HPDE6-E6E7 (cell line): ENCODE results near the gene TMEM132D.

Source experiments
- DNase-seq: peaks from one replicate; pipeline ENCODE4 v3.0.0; 2011; ENCODE audit warnings: missing footprints; ENCODE audit errors: extremely low spot score

Gene TMEM132D

DNA sequence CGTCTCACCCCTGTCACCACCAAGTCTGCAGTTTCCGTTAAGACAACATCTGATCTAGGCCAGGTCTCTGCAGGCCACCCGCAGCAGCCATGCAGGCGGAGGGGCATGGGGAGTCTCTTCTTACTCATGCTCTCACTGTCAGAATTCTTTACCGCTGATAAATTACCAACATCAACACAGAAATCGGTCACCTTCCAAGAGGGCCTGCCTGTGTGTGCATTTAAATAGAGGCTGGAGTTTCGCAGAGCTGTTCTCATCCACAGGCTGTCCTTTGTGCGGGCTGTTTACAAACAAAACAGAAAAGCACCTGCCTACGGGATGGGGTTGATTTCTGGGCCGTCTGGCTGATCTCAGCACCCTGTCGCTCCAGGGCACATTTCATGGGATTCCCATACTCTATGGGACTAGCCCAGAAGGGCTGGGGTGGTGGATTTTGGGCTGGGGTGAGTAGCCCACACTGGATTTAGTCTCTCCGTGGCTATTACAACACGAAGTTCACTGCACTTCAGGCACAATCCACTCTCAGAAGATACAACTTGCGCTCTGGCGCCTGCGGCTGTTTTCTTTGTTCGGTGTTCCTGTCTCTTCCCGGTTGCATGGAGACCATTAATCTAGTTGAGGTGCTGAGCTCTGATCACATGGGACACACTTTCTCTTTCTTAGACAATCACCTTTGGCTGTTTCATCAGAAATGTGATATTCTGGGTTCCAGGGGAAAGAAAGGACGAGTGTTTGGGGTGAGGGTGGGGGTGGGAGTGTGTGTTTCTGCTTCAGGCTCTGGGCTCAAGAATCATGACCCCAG, 719.5 kb downstream of the TMEM132D start:
- no peak for DNase-seq

DNA sequence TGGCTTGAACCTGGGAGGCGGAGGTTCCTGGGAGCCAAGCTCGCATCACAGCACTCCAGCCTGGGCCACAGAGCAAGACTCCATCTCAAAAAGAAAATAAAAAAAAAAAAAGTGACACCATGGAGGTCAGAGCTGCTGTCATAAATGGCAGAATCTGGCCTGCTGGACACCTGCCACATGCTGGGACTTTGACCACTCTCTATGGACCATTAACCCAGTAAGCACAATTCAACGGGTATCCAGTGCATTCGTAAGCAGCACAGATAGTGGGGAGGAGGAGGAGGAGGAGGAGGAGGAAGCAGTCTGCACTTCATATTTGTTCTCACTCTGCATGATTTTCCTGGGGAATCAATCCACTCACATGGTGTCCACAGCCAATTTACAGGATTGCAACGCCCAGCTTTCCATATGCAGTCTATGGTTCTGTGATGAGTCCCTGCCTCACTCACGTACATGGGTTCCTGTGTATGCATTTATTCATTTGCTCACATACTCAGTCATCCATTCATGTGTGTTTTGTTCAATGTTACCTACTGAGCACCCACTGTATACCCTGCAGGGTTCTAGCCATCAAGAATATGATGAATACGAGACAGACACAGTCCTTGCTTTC, 723.8 kb downstream of the TMEM132D start:
- no peak for DNase-seq

DNA sequence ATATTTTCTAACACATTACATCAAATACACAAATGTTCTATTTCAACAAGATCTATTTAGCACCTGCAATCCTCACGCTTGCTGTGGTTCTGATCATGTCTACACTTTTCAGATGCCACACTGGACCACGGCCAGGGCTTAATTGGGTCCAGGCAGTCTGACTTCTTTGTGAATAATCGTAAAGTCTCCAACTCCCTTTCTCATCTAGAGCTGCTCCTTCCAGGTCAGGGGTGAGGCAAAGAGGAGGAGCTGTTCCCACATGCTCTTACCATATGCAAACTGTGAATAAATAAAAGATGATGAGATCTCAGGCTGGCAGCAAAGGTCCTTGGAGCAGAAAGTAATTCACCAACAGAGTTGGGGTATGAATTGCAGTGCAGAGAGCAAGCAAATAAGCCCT, 733.9 kb downstream of the TMEM132D start:
- DNase-seq = no peak

DNA sequence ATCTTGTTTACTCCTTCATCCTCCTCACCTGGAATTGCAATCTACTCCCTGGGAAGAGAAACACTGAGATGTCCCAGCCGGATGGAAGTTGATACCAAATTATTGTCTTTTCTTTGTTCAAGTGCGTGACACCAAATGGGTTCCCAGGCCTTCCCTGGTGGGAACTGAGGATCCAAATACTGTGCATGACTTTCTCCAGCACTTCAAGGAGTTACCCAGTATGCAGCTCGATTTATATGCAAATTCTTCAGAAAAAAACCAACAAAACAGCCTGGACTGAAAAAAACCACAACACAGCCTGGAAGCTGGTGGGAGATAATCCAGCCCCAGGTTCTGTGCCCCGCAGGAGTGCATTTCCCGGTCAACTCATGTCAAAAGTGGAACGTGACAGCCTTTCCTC, 740.0 kb downstream of the TMEM132D start:
- no peak for DNase-seq

DNA sequence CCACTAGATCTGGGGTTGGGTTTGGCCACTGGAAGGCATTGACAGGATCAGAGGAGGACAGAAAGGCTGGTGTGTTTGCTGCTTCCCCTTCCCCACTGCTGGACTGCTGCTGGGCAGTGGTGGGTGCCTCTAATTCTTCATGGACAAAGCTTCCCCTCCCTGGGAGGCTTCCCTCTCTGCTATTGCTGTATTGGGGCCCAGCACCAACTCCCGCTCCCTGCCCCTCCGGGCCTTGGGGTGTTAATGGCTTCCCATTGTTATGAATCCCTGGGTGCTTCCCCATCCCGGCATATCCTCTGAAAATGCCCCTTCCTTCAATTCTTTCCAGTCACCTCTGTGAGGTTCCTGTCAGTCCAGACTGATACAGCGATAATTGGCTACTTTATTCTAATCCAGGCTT, 740.4 kb downstream of the TMEM132D start:
- DNase-seq = no peak

DNA sequence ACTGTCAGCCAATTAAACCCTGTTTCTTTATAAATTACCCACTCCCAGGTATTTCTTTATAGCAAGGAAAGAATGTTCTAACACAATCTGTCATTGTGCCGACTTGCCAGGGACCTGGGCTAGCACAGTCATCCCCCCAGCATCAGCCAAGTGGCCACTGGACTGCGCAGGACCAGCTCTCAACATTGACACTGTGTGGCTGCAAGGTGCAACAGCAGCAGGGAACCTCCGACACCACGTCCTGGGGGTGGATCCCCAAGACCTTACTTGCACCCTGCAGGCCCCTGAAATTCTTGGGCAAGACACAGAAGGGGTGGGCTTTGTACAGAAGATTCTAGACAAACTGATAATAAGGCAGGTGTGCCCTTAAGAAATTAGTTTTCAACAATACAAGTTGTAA, 741.0 kb downstream of the TMEM132D start:
- DNase-seq = no peak

DNA sequence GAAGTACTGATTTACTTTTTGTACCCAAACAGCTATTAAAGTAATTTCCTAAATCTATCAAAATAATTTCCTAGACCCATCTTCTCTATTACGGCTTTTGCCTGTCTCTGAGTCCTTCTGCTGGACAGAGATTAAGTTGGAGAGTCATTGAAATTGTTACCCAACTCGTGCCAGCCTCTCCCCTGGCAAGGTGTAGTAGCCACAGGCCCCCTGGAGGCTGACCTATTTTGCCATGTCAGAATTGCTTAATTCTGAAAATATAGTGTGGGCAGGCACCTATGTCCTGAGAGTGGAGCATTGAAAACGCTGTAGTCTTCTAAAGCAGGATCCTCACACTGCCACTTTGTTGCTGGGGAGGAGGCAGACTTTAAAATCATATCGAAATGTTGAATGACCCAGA, 742.3 kb downstream of the TMEM132D start:
- no peak for DNase-seq

DNA sequence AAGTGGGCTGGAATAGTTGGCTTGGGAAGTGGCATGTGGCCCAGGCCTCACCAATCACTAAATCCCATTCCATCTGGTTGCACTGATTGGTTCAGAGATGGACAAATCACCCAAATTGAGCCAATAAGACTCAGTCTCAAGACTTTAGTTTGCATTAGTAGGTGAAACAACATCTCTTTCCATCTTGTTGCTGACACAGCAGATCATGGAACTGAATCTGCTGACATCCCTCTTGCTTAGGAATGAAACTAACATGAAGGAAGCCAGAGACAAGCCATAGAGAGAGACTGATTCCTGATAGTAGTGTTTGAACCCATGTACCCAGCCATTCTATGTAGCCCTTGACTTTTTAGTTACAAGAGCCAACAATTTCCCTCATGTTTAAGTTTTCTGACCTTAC, 743.5 kb downstream of the TMEM132D start:
- no peak for DNase-seq

DNA sequence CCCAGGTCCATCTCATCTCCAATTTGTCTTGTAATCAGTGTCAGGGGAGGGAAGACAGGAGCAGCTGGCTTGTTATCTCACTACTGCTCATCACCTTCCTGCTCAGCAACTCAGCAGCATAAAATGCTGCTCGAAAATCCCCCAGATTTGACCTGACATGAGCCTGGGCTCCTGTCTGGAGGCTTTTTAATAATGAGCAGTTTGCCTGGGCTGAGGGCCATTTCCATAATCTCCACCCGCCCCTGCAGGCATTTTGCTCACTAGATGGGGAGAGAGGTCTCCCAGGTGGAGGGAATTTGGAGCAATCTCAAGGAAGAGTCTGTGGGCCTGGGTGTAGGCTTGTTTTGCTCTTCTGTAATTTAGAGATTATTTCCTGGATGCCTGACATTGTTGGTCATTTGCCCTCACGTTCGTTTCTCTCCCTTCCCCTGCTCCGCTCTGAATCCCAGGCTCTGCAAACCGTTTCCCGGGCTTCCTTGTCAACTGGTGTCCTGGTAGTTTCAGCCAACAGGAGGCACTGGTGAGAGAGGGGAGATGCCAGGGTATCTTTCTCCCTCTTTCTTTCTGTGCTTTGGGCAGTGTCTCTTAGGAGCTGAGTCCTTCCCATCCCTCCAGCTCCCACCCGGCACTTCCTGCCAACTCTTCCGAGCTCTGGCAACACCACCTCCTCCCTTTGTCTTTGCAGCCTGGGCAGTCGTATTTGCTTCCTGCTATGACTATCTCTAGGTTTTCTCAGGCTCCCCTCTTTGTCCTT, 751.3 kb downstream of the TMEM132D start:
- DNase-seq = no peak

DNA sequence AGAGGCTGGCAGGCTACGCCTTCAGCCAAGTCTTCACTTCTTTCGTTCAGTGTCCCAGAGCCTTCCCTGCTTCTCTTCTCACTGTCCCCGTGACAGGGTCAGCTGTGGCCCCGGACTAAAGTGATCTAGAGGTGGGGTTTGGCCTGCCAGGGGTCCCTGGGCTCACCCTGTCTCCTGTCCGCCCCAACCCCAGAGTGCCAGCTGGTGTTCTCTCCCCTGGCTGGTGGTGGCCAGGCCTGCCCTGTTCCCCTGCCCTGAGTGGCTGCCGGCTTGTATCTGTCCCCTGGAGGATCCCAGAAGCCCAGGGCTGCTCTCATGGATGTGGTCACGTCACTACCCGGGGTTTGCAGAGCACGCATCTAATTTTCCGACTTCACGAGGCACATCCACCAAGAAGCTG, 753.1 kb downstream of the TMEM132D start:
- no peak for DNase-seq

DNA sequence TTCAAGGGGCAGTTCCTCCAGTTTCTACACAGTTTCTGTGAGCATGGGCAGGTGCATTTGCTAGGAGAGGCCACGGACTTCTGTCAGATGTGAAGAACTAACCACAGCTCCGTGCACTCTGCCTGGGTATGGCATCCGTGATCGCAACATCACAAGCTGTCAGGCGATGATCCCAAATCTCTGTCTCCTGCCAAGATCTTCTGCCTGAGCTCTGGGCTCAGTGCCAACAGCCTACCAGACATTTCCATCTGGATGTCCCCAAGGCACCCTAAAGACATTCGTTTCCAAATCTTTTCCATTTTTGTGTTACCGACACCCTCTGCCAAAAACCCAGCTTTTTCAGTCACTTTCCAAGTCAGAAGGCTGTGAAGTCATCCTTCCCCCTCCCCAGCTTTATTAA, 758.4 kb downstream of the TMEM132D start:
- DNase-seq = no peak

DNA sequence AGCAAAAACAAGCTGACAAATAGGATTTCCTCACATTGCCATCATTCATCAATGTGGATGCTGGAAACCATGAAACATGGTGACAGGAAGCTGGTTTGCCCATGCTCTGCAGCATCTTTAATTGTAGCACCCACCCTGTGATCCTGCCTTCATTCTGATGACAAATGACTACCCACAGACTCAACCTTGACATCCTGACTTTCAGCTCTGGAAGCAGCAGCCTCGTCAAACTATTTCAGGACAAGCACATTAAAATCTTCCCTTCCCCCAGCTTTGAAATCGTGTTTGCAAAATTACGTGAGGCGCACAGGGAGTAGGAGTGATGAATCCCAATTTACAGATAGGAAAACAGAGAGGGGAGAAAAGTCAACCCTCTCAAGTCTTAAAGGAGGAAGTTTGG, 765.0 kb downstream of the TMEM132D start:
- DNase-seq = no peak

DNA sequence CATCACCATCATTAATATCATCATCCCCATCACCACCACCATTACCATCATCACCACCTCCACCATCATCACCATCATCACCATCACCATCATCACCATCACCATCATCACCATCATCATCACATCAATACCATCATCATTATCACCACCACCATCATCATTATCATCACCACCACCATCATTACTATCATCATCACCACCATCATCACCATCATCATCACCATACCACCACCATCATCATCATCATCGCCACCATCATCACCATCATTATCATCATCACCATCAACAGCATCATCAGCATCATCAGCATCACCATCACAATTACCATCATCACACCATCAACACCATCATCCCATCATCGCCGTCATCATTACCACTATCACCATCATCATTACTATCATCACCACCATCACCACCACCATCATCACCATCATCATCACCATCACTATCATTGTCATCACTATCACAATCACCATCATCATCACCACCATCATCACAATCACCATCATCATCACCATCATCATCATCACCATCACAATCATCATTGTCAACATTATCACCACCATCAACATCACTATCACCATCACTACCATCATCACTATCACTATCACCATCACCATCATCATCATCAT, 767.0 kb downstream of the TMEM132D start:
- DNase-seq = no peak

DNA sequence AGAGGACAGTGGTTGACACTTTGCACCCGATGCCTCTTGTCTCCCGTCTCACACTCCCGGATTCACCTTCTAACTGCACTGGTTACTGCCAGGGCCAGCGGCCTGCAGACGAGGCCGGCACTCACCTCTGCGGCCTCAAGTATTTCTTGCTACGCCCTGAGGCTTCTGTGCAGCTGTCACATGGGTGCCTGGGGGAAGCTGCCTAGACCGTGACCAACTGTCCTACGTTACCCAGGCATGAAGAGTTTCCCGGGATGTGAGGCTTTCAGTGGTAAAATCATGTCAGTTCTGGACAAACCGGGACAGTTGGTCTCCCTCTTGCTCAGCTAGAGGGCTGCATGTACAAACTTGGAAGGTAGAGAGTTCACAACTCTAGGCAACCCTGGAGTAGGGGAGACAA, 776.1 kb downstream of the TMEM132D start:
- DNase-seq = no peak

DNA sequence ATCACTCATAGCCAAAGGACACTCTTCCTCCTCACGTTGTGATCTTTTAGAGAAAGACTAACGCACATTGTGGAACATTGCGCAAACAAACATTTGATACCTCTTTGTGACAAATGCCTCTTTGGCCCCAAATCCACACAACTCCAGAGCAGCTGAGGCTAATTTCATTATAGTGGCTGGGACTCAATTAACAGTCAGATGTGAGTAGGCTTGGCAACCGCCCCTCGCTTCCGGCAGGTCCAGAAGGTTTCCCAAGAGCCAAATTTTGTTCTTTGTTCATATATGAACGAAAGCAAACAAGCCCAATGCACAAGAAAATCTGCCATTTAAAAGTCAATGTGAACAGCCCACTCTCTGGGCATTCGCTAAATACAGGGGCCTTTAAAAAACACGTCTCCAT, 776.6 kb downstream of the TMEM132D start:
- no peak for DNase-seq

DNA sequence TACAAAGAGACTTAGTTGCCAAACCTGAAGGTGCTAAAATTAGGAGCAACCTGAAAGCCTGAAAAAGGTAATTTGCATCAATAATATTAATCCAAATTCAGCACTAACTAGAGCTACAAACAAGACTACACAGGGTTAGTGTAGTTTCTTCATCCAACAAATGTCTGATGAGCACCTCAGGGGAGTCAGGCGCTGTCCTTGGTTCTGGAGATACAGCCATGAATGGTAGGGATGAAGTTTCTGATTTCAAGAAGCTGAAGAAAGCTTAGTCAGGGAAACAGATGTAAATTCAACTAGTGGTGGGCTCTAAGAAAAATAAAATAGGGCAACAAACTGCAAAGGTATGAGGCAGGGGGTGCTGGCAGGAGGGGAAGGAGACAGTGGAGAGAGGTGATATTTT, 784.3 kb downstream of the TMEM132D start:
- no peak for DNase-seq

DNA sequence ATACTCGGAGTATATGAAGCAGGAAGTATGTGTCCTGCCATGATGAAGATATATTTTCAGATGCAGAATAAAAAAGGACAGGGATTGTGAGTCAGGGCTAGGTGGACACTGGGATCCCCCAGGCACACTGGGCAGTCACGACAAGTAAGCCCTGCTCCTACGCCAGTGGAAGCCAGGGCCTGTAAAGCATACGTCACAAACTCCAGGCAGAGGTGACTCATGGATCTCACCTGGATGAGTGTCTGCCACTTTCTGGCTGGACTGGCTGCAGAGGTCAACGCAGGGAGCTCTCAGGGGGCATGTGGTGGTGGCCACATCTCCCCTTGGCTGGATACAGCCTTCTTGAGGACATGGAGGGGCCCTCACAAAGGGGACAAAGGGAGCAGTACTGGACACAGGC, 788.3 kb downstream of the TMEM132D start:
- no peak for DNase-seq

DNA sequence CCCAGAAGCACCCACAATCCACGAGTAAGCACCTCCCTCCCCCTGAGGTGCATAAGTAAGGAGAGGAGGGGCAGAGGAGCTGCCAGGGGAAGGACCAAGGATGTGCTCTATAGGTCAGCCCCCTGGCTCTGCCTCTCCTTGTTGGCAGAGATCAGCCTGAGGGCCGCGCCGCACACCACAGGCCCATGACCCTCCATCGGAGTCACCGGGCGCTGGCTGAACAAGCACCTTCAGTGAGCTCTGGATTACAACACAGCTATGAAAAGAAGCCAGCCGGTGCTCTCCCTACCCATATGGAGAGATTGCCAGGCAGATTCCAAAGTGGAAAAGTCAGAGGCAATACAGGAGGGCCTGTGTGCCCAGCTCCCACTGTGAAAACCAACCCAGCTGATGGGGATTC, 793.2 kb downstream of the TMEM132D start:
- no peak for DNase-seq

DNA sequence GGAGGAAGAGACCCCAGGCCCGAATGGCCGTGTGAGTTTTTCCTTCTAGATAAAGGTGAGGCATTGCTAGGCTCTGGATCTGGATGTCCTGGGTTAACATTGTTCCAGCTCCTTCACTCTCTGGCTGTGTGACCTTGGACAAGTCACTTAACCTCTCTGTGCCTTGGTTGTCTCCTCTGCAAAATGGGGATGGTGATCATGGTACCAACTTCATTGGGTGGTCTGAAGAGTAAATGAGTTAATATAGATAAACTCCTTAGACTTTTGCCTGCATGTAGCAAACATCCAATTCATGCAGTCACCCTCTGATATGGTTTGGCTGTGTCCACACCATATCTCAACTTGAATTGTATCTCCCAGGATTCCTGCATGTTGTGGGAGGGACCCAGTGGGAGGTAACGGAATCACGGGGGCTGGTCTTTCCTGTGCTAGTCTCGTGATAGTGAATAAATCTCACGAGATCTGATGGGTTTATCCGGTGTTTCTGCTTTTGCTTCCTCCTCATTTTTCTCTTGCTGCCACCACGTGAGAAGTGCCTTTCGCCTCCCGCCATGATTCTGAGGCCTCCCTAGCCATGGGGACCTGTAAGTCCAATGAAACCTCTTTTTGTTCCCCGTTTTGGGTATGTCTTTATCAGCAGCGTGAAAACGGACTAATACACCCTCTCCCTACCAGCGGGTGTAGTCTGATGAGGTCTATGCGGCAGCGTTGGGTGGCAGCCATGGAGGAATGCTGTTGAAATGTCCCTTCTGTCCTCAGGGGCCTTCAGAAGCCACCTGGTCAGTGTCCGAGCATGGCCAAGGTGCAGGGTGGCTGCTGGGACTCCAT, 794.4 kb downstream of the TMEM132D start:
- no peak for DNase-seq

DNA sequence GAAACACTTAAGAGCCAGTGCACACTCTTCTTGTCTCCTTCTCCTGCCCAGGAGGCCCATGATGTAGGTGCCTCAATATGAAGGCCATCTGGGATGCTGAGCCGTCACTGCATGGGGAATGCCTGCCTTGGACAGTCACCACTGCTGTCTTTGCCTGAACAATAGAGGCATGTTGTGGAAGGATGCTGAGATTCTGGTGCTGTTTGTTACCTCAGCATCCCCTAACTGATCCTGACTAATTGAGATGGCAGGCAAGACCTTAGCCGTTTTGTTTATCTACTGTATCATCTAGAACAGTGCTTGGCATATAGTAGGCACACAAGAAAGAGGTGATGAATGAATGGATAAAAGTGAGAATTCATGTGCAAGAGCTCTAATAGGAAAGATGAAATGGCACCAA, 797.1 kb downstream of the TMEM132D start:
- no peak for DNase-seq

DNA sequence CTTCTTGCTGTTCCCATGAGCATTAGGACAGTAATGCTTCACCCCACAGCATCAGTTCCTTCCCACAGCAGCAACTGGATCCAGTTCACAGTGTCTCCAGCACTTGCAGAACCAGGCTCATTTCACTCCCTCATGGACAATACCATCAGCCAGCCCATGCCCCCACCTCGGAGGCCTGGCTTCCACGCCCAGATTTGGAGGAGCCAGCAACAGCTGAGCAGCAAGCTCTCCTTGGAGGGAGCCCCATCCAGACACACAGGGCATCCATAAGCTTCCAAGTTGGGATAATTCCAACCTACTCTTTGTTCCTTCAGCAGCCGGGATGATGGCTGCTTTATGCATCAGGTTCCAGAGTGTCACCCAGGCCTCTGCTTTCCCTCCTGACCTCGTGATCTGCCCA, 800.6 kb downstream of the TMEM132D start:
- DNase-seq = no peak

DNA sequence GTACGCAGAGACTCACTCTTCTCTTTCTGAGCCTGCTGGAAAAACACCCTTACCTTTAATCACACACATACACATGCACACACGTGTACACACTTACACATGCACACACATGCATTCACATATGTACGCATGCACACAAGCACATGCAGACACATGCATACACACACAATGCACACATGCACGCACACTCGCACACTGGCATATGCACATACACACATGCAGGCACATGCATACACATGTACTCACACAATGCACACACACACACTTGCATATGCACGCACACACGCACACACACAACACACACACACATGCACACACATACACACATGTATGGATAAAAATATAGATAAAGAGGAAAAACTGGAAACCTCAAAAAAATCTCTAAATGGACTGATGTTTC, 801.6 kb downstream of the TMEM132D start:
- DNase-seq = no peak
